Lower leg skin (tissue), 4 donors: ENCODE measurements around the gene DIP2C. TPM values are rescaled to one million over a fixed set of nuclear protein-coding genes. Genes with fewer than 3 reads are reported as not detected.
"Not testable (repeated sequence)": the region's sequence is repeated elsewhere in the genome, so short reads cannot be mapped to it uniquely, and the experiment has no call there.

Source experiments
- DNase-seq, 2 donors: peaks; one replicate each; pipeline ENCODE4 v3.0.0-alpha.2; 2019; ENCODE audit warnings: low spot score in 2 of 2
- H3K4me3 ChIP-seq: fragments of 200-600 bp; sonication (generic); 2 replicates; pipeline ENCODE4 v1.5.1; 2017; ENCODE audit warnings: mild to moderate bottlenecking, low read depth; ENCODE audit not compliant: poor library complexity, severe bottlenecking
- POLR2A ChIP-seq, 2 donors: fragments of 450-650 bp; IDR thresholded peaks; one replicate each; pipeline ENCODE4 v1.6.1; 2016 to 2017; ENCODE audit warnings: antibody characterized with exemption in 2 of 2, mild to moderate bottlenecking in 1 of 2, moderate library complexity in 1 of 2
- WGBS, 2 donors: methylation state at CpG; one replicate each; pipeline ENCODE4 v1.1.5; 2018; 5-methylcytosine and 5-hydroxymethylcytosine counted together
- intact Hi-C: fragments of 100-400 bp; cut with DNase I; formaldehyde crosslinking; loops from one replicate; pipeline ENCODE4 v1.15.0; 2023; ENCODE audit warnings: low total_unique reads
- total RNA-seq, 4 donors: library from RNA; depleted of rRNA; stranded (reverse); fragments of >200 nt; gene quantifications; one replicate each; pipeline ENCODE4 v1.1.0, GENCODE V29; 2016
- TF ChIP-seq, protein P1 (sequence below), 3 donors: fragments of 450-650 bp; IDR thresholded peaks; one replicate each; pipeline ENCODE4 v1.5.1; 2016; ENCODE audit warnings: antibody characterized with exemption in 3 of 3, mild to moderate bottlenecking in 3 of 3, moderate library complexity in 2 of 3

DIP2C gene
- total RNA-seq, 4 donors from 2014 or later = 6.2 to 14.7 (median 10.6) TPM

GRCh38 chr10:586151-586550 is 103.3 kb downstream of the DIP2C start:
- no peak overlapping the region for H3K4me3 ChIP-seq
- DNase-seq = peak in 1 of 2 donors; percentile 77
- TF ChIP-seq, protein P1, sequence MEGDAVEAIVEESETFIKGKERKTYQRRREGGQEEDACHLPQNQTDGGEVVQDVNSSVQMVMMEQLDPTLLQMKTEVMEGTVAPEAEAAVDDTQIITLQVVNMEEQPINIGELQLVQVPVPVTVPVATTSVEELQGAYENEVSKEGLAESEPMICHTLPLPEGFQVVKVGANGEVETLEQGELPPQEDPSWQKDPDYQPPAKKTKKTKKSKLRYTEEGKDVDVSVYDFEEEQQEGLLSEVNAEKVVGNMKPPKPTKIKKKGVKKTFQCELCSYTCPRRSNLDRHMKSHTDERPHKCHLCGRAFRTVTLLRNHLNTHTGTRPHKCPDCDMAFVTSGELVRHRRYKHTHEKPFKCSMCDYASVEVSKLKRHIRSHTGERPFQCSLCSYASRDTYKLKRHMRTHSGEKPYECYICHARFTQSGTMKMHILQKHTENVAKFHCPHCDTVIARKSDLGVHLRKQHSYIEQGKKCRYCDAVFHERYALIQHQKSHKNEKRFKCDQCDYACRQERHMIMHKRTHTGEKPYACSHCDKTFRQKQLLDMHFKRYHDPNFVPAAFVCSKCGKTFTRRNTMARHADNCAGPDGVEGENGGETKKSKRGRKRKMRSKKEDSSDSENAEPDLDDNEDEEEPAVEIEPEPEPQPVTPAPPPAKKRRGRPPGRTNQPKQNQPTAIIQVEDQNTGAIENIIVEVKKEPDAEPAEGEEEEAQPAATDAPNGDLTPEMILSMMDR (IDR thresholded peaks at IDR 0.05) = no peak
- no peak for TF ChIP-seq POLR2A (IDR thresholded peaks at IDR 0.05)
- intact Hi-C loops = no loop called here
- WGBS, 2 donors = 94 to 97% methylated on average over 9 of the region's 9 CpGs

DNA sequence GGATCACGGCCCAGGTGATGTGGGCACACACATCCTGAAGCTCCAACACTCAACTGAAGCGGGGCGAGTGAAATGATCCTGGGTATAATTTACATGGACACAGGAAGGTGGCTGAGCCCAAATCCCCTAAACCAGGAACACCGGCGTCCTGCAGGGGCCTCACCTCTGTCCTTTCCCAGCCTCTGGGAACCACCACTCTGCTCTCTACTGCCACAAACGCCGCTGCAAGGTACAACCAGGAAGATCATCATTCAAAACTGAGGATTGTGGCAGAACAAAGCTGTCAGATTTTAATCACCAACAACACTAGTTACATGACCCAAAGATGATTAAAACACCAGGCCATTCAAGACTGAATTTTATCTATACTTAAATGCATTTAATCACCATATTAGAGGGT is 104.0 kb downstream of the DIP2C start:
- DNase-seq = peak in 1 of 2 donors; percentile 45
- 91 to 92% methylated on average over 7 of the region's 7 CpGs for WGBS, 2 donors
- H3K4me3 ChIP-seq = no peak overlapping the region
- no peak for TF ChIP-seq POLR2A (IDR thresholded peaks at IDR 0.05)
- TF ChIP-seq, protein P1 (IDR thresholded peaks at IDR 0.05) = no peak
- intact Hi-C loops = no loop called here

GRCh38 chr10:584497-585290 is 104.8 kb downstream of the DIP2C start:
- H3K4me3 ChIP-seq, intact Hi-C loops: not testable (repeated sequence)
- DNase-seq = peak in 1 of 2 donors; percentile 59
- WGBS, 2 donors = 96 to 97% methylated on average over 43 to 55 of the region's 55 CpGs

GRCh38 chr10:583433-583832 is 106.0 kb downstream of the DIP2C start:
- intact Hi-C loops = no loop called here
- 87 to 89% methylated on average over 14 of the region's 14 CpGs for WGBS, 2 donors

GRCh38 chr10:581776-582330 is 107.6 kb downstream of the DIP2C start:
- H3K4me3 ChIP-seq = no peak overlapping the region
- WGBS, 2 donors = 83 to 85% methylated on average over 14 of the region's 14 CpGs
- peak in 1 of 2 donors; percentile 80 for DNase-seq
- no peak for TF ChIP-seq POLR2A (IDR thresholded peaks at IDR 0.05)
- TF ChIP-seq, protein P1 (IDR thresholded peaks at IDR 0.05) = no peak
- intact Hi-C loops = no loop called here

More at GRCh38 chr10:583433-583832, 106.0 kb downstream of the DIP2C start:
- H3K4me3 ChIP-seq = no peak overlapping the region
- no peak for TF ChIP-seq POLR2A (IDR thresholded peaks at IDR 0.05)
- TF ChIP-seq, protein P1 (IDR thresholded peaks at IDR 0.05) = no peak
- DNase-seq = peak in 1 of 2 donors; percentile 68

- no peak overlapping the region for H3K4me3 ChIP-seq
- TF ChIP-seq, protein P1 (IDR thresholded peaks at IDR 0.05) = no peak
- no peak for TF ChIP-seq POLR2A (IDR thresholded peaks at IDR 0.05)
- 35 to 58% methylated on average over 6 of the region's 6 CpGs for WGBS, 2 donors
- DNase-seq = peak in 1 of 2 donors; percentile 57
- intact Hi-C loops = no loop called here
Measured at GRCh38 chr10:580778-581177, 108.7 kb downstream of the DIP2C start.
